GM21381 (cell line): Measurements from ENCODE around the gene TRAPPC2L.
"Not testable (repeated sequence)": the region's sequence is repeated elsewhere in the genome, so short reads cannot be mapped to it uniquely, and the experiment has no call there.

Experiments used
- ATAC-seq: cut with Tn5 transposase; IDR thresholded peaks from one replicate; pipeline ENCODE4 v1.9.1; 2021; ENCODE audit warnings: mild to moderate bottlenecking, moderate library complexity; ENCODE audit not compliant: unreplicated experiment

The TRAPPC2L gene

DNA sequence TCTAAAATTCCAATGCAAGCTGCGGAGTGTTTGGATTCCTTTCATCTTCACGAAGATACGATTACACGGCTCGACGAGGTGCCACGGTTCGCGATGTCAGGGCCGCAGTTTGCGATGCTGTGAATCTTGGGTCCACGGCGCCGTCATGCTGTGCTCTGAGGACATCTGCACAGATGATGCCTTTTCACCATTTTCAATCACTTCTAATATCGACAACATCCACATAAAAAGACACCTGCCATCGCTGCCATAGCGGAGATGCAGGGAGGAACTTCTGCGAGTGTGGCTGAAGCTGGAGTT is 38.4 kb upstream of the TRAPPC2L start:
- no peak for ATAC-seq

DNA sequence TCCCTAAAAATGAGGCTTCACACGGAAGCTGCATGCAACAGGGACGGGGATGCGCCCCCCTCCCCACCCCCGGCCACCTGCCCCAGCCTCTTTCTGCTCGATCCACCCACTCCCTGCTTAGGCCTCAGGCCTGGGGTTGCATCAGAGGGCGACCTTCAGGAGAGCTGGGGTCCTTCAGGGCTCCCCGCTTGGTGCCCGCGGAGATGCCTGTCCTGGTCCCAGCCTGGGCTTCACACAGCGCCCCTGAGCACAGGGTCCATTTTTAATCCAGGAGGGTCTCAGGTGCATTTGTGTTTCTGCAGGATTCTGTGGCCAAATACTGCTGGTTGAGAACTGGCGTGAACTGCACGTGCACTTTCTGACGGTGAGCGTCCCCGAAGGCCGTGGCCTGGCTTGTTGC is 37.8 kb upstream of the TRAPPC2L start:
- ATAC-seq = no peak

DNA sequence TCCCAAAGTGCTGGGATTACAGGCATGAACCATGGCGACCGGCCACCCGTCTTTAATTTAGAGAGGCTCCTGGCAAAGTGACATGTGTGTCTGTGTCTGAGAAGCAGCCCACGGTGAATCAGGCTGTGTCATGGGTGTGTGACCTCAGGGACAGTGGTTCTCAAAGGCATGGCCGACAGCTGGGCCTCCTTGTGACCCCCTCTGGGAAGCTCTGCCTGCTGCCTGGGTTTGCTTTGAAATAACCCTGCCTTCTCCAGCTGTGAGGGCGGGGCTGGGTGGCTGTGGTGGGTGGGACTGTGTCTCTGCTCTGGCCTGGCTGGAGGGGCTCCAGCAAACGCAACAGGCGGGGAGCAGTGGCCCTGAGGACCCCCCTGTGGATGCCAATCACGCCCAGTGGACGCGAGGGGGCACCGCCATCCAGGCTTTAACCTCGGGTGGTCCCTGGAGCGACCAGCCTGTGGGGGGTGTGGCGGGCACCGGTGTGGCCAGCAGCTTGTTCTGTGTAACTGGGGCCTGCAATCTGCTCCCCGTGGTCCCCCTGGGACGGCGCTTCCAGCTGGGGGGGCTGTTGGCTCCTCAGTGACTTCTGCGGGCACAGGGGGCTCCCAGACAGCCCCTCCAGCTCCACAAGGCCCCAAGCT is 36.4 kb upstream of the TRAPPC2L start:
- no peak for ATAC-seq

DNA sequence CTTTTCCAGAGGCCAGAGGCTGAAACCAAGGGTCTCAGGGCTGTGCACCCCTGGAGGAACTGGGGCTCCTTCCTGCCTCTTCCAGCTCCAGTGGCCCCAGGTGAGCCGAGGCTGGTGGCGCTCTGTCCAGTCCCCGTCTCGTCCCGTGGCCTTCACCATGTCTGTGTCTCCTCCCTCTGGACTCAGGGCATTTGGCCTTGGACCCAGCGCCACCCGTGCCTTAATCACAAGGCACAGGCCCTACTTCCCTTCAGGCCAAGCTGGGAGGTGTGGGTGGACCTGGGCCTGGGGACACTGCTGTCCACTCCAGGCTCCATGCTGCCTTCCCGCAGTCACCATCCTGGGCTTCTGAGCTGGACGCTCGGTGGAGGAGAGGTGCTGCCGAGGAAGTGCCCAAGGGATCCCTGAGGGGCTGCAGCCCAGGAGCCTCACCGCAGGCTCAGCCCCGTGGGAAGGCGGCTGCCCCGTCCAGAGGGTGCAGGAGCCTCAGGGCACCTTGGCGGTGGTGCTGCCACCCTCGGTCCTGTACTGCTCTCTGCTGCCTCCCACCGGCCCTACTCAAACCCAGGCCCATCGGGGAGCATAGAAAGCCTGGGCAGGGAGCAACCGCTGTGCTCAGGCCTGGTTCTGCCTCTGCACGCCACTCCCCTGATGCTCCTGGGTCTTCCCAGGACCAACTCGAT is 35.6 kb upstream of the TRAPPC2L start:
- ATAC-seq = no peak

DNA sequence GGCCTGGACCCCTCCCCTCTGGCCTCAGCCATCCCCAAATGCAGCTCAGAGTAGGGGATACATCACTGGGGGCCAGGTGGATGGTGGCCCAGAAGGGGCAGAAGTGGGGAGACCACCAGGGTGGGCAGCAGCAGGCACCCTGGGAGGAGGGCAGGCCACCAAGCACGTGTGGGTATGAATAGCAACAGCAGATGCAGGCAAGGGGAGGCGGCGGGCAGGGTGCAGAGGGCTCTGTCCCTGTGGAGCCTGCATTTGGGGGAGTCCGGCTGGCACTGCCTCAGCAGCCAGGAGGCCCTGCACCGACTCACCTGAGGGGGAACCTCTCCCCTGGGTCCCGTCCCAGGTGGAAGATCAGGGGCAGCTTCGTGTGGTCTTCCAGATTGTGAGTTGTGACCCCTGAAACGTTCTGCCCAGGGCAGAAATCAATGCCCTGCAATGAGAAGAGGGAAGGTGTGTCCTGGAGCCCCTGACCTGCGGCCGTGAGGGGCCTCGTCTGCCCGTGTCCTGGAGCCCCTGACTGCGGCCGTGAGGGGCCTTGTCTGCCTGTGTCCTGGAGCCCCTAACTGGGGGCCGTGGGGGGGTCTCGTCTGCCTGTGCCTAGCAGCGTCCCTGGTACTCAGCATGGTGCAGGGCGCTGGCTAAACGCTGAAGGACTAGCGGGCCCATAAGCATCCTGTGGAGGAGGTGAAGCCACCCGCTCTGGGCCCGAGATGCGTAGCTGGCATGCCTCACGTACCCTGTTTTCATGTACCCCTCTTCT is 34.5 kb upstream of the TRAPPC2L start:
- ATAC-seq = no peak

DNA sequence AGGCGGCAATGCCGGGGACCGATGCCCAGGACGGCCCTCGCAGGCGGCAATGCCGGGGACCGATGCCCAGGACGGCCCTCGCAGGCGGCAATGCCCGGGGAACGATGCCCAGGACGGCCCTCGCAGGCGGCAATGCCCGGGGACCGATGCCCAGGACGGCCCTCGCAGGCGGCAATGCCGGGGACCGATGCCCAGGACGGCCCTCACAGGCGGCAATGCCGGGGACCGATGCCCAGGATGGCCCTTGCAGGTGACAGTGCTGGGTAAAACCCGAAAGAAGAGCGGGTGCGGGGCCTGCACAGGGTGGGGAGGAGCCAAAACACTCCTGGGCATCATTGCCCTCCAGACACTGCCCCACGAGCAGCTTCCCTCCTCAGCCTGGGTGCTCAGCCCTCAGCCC is 33.3 kb upstream of the TRAPPC2L start:
- ATAC-seq = not testable (repeated sequence)

DNA sequence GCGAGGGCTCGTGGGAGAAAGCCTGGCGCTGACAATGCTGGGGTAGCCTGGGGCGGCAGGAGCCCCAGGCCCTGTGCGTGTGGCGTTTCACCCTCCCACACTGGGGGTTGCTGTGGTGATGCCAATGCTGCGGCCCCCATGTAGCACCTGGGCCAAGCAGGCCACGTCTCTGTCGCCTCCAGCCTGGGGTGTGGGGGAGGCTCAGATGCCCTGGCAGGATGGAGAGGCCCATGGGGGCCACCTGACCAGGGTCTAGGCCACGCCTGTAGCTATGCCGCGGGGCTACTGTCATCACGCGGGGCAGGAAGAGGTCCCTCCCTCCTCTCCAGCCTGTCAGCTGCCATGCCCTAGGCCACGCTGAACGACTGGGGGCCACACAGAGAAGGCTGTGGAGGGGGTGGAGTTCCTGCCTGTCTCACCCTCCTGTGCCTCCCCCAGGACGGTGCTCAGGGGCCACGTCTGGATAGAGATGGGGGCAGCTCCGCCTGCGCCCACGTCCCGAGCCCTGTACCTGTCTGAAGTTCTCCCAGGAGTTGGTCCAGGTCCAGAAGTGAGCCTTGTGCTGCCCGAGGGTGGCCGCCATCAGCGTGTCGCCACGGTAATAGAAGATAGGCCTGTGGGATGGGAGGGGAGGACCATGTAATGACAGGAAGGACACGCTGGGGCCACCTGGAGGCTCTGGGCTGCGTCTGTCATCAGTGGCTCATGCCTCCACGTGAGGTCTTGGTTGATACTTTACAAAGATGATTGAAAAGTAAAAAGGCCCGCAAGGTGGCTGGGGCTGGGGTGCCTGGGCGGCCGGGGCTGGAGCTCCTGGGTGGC is 32.5 kb upstream of the TRAPPC2L start:
- no peak for ATAC-seq

DNA sequence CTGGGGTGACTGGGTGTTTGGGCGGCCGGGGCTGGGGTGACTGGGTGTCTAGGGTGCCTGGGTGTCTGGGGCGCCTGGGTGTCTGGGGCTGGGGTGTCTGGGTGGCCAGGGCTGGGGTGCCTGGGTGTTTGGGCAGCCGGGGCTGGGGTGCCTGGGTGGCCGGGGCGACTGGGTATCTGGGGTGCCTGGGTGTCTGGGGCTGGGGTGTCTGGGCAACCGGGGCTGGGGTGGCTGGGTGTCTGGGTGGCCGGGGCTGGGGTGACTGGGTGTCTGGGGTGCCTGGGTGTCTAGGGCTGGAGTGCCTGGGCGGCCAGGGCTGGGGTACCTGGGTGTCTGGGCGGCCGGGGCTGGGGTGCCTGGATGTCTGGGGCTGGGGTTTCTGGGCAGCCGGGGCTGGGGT is 31.8 kb upstream of the TRAPPC2L start:
- no peak for ATAC-seq

DNA sequence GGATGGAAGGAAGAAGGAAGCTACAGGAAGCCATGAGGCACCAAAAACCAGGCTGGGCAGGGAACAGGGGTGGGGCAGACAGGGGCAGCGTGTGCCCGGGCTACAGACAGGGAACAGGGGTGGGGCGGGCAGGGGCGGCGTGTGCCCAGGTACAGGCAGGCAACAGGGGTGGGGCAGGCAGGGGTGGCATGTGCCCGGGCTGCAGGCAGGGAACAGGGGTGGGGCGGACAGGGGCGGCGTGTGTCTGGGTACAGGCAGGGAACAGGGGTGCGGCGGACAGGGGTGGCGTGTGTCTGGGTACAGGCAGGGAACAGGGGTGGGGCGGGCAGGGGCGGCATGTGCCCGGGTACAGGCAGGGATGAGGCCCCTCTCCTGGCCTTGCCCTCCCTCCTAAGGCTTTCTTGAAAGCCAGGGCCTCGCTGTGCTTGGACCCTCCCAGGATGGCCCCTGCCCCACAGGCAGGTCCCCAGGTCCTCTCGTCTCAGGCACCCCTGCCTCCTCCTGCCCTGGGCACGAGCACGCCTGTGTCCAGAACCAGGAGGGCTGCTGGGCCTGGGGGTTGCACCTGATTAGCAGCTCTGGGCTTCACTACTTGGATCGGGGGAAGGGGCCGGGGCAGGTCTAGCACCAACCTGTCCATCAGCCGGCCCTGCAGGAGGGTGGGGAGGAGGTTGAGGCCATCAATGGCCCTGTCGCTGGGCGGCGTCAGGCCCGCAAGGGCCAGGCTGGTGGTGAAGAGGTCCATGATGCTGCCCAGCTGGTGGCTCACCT is 30.7 kb upstream of the TRAPPC2L start:
- ATAC-seq = no peak

DNA sequence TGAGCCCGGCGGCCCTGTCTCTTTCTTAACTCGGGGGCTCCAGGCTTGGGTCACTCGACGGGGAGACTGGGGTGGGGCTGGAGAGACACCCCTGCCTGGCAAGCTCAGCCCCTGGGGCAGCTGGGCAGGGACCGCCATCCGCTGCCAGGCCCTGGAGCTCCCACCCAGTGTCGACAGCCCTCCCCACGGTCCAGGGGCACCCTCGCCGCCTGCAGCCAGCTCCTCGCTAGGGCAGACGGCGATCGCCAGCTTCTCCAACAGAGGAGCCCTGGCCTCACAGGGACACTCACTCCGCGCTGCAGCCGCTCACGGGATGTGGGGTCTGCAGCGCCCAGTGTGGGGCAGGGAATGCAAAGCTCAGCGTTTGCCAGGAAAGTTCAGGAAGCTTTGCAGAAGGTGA is 29.2 kb upstream of the TRAPPC2L start:
- ATAC-seq = no peak

DNA sequence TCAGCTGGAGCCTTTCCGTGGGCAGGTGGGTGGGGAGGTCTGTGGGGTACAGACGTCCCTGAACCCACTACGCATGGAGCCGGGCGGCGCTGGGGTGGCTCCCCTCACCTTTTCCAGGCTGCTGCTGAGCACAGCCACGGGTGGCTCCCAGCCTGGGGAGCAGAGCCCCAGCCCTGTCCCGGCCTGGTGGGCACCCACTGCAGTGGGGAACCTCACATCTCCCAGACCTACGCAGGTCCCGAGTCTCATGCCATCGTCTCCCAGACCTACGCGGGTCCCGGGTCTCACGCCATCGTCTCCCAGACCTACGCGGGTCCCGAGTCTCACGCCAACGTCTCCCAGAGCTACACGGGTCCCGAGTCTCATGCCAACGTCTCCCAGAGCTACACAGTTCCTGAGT is 28.2 kb upstream of the TRAPPC2L start:
- ATAC-seq = no peak

DNA sequence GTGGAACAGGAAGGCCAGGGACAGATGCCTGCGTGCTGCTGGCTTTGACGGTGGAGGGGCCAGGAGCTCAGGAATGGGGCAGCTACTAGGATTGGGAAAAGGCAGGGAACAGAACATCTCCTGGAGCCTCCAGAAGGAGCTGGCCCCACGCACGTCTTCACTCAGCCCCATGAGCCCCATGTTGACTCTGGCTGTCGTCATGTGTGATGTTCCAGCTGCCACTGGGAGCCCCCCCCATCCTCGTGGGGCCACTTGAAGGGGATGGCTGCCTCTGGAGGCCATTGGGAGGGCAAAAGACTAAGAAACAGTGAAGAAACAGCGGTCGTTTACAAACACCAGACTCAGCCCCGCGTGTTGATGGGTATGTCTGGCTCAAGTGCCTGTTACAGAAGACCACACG is 26.7 kb upstream of the TRAPPC2L start:
- no peak for ATAC-seq

DNA sequence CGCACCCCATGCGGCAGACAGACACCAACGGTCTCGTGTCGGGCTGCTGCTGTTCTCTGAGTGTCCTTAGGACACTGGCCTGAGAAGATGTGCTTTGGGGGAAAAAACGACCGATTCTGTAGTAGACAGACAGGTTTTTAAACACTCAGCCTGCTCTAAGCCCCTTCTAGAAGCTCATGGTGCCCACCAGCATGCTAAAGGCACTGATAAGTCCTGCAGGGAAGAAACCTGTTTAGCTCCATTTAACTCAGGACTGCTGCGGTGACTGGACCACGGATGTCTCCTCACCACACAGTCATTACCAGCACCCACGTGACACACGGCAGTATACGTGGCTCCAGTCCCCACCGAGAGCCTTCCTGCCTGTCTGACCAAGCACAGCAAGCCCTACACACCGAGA is 26.1 kb upstream of the TRAPPC2L start:
- no peak for ATAC-seq

DNA sequence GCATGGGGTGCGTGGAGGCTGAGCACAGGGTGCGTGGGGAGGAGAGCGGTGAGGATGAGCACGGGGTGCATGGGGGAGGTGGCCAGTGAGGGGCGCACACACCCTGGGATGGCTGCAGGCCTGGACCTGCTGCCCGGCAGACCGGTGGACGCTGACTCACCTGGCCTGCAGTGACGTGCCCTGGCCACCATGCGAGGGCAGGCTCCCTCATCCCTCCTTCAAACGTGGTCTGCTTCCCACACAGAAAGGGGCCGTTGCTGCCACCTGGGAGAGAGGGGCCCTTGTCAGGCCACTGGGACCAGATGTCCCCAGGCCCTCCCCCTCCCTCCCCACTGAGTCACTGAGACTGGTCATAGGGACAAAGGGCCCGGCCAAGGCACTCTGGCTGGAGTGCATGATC is 25.1 kb upstream of the TRAPPC2L start:
- ATAC-seq = no peak

DNA sequence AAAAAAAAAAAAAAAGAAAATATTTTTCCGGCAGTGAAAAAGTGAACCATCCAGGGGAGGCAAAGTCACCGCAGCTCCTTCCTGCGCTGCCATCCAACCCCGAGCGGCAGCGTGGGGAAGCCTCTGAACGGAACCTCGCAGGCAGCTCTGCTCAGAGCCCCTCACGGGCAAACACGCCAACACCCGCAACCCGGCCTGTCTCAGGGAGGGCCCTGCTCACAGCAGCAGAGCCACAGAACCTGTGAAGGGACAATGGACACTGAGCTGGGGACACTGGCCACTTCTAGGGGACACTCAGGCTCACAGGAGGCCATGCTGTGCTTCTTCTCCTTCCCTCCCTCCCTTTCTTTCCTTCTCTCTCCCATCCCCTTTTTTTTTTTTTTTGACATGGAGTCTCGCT is 23.8 kb upstream of the TRAPPC2L start:
- ATAC-seq = no peak

DNA sequence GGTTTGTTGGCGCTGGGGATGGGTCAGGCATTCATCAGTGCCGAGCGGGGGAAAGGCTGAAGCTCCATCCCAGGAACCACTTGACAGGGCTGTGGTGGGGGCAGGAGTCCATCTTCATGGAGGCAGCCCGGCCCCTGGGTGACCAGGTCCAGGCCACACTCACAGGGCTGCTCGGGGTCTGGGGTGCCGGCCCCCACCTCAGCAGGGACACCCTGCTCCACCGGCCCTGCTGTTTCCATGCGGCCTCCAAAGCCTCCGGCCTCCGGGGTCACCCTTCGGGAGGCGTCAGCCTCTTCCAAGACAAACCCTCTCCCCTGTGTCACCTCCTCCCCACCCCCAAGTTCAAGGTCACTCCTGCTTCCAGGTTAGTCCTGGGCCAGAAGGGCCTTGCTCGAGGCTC is 22.3 kb upstream of the TRAPPC2L start:
- no peak for ATAC-seq

DNA sequence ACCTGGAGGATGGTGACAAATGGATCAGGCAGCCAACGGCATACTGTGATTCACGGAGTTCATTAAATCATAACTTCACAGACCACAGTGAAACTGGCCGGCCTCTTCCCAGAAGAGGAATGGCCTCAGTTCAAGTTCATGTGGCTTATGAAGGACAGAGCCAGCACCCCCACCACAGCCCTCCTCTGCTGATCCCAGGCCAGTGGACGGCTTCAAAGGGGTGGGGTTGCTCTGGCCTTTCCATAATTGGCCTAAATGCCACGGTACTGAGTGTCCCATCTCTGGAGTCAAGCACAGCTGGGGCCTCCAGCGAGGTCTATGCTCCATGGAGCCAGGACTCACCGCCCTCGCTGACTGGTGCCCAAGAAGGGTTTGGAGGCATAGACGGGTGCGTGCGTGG is 21.5 kb upstream of the TRAPPC2L start:
- no peak for ATAC-seq

DNA sequence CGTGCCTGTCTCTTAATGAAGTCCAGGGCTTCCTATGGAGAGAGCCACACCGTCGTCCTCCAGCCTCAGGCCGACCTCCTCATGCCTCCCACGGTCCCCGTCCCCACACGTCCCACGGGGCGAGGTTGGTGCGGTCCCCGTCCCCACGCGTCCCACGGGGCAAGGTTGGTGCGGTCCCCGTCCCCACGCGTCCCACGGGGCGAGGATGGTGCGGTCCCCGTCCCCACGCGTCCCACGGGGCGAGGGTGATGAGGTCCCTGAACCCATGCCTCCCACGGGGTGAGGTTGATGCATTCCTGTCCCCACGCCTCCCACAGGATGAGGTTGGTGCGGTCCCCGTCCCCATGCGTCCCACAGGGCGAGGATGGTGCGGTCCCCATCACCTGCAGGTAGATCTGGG is 21.1 kb upstream of the TRAPPC2L start:
- ATAC-seq = no peak

DNA sequence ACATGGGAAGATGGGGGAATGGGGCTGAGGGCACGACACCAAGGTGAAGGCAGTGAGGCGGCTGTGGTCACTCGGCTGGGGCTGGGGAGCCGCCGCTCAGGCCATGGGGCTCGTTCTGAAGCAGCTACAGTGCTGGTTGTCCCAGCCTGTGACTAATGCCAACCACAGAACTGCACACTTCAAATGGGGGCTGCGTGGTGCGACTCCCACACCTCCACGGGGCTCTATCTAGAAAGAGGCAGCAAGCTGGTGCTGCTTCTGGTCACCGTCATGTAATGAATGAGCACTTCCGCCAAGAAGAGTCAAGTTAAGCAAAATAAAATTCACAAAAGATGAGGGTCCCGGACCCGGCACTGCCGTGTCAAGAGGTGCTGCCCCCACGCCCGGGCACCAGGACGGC is 20.1 kb upstream of the TRAPPC2L start:
- ATAC-seq = no peak

DNA sequence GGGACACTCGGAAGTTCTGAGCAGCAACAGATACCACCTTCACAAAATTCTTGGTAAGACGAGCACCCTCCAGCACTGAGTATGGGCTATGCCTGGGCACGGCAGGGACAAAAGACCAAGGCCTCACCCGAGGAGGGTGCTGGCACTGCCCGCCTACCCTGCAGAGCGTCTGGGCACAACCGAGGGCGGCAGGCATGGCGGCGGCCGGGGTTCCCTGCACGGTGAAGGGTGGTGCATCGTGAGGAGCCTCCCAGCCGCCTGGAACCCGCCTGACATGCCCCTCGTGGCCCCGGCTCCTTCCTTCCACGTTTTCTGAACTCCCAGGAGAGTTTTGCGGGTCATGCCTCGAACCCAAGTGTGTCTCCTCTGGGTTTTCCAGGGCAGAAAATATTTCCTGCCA is 19.1 kb upstream of the TRAPPC2L start:
- ATAC-seq = no peak

DNA sequence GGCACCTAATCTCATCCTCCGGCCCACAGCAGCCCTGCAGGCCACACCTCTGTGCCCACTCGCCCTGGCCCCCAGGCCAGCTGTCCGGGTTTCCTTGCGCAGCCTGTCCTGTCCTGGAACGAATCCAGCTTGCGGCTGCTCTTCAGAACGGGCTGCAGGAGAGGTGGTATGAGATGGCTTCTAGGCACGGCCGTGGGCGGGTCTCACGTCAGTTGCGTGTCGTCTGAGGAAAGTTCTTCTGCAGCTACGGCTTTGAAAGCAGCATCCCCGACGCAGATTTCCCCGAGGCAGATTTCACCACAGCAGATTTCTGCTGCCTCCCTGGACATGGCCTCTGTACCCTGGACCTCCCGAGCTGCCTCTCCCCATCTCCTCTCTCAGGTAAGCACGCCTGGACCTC is 18.4 kb upstream of the TRAPPC2L start:
- ATAC-seq = no peak
